Measurements from ENCODE around the gene PRR5L.

- TF ChIP-seq EZH2 (IDR thresholded peaks at IDR 0.05; ENCODE audit: low read depth, unreplicated experiment) = no peak
- no peak for TF ChIP-seq CTCF (conservative IDR thresholded peaks at IDR 0.05; ENCODE audit: low read depth in 2 of 2)
- TF ChIP-seq JUNB (IDR thresholded peaks at IDR 0.05; ENCODE audit: unreplicated experiment) = no peak
- no peak for TF ChIP-seq POLR2AphosphoS5 (IDR thresholded peaks at IDR 0.05; ENCODE audit: low read depth)
- TF ChIP-seq EZH2phosphoT487 (IDR thresholded peaks at IDR 0.05; ENCODE audit: unreplicated experiment) = no peak
- TF ChIP-seq REST (IDR thresholded peaks at IDR 0.05; ENCODE audit: unreplicated experiment) = no peak
- TF ChIP-seq STAT1 (IDR thresholded peaks at IDR 0.05; ENCODE audit: unreplicated experiment) = no peak
- no peak for TF ChIP-seq CREB1 (CRISPR knock-in tag; IDR thresholded peaks at IDR 0.05; ENCODE audit: low read depth)
- TF ChIP-seq NANOG (IDR thresholded peaks at IDR 0.05; ENCODE audit: borderline replicate concordance) = no peak
Measured at GRCh38 chr11:36375353-36376008, 79.4 kb downstream of the PRR5L start.

Measured in GM23338 (cell line).